Activated T-cell treated with anti-CD3 and anti-CD28 coated beads, Interleukin-2, amount 50 U/mL, for 48 hours (primary cell): ENCODE measurements around the gene GPR150.
"Not testable (repeated sequence)": the region's sequence is repeated elsewhere in the genome, so short reads cannot be mapped to it uniquely, and the experiment has no call there.

Source experiments
- DNase-seq, 2 experiments: peaks; one replicate each; pipeline ENCODE4 v3.0.0-alpha.2; 2020

The GPR150 gene

DNA sequence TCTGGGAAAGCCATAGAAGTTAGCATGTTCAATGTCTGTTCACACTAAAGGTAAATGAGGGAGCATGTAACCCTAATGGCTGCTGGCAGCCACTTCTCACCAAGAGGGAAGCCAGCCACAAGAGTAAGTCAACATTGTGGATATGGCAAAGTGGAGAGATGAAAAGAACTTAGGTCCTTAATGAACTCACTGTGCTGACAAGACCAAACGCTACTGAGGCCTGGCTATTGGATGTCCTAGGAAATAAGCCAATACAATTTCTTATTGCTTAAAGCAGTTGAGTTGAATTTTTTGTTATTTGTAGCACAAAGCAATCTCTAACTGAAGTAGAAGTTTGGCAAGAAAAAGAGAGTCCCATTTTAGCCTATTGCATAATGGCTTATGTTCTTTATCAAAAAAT is 6.8 kb downstream of the GPR150 start:
- no peak for DNase-seq

DNA sequence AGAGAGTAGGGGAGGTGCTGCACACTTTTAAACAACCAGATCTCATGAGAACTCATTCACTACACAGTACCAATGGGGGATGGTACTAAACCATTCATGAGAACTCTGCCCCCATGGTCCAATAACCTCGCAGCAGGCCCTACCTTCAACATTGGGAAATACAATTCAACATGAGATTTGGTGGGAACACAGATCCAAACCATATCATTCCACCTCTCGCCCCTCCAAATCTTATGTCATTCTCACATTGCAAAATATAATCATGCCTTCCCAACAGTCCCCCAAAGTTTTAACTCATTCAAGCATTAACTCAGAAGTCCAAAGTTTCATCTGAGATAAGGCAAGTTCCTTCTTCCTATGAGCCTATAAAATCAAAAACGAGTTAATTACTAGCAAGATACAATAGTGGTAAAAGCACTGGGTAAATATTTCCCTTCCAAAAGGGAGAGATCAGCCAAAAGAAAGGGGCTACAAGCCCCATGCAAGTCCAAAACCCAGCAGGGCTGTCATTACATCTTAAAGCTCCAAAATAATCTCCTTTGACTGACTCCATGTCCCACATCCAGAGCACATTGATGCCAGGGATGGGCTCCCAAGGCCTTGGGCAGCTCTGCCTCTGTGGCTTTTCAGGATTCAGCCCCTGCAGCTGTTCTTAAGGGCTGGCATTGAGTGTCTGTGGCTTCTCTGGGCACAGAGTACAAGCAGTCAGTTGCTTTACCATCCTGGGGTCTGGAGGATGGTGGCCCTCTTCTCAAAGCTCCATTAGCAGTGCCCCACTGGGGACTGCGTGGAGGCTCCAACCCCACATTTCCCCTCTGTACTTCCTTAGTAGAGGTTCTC is 8.3 kb downstream of the GPR150 start:
- DNase-seq, result no peak

DNA sequence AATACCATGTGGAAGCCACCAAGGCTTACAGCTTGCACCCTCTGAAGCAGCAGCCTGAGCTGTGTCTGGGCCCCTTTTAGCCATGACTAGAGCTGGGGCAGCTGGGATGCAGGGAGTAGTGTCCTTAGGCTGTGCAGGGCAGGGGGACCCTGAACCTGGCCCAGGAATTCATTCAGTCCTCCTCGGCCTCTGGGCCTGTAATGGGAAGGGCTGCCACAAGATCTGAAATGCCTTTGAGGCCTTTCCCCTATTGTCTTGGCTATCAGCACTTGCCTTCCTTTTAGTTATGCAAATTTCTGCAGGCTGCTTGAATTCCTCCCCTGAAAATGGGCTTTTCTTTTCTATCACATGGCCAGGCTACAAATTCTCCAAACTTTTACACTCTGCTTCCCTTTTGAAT is 9.0 kb downstream of the GPR150 start:
- no peak for DNase-seq

DNA sequence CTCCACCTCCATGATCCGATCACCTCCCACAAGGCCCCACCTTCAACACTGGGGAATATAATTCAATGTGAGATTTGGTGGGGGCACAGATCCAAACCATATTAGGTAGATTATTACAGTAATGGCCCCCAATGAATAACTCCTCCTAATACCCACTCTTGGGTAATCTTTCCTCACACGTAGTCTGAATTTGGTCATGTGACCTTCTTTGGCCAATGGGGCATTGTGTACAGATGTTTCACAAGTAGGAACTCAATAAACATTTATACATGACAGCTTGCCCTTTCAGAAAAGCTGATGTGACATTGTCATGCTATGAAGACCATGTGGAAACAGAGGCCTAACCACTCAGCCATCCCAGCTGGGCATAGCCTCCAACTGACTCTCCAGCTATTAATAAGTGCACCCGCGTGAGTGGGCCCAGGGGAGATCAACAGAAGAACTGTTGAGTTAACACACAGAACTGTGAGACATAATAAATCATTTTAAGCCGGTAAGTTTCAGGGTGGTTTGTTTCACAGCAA is 10.6 kb downstream of the GPR150 start:
- DNase-seq, result no peak

DNA sequence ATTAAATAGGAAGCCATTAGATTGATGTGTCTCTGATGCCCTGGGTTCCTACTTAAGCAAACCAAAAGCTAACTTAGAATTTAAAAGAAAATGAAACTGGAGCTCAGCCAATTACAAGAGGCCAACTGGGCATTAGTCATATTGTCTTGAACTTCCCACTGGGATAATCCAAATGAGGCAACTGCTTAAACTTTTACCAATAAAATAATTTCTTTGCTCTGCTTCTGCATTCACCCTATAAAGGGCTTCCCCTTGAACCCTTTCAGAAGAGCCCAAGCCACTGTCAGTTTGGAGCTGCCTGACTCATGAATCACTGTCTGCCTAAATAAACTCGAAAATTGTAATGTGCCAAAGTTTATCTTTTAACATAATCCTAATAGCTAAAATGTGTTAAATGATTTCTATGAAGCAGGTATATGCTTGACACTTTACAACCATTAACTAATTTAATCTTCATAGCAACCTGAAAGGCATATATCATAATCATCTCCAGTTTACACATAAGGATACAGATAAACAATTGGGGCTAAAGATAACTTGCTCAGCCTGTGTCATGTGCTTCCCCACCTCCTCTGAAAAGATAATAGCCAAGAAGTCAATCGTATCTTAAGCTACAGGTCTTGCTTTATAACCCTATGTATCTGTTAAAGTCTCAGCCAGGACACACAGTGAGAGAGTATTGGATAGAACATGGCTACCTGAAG is 11.5 kb downstream of the GPR150 start:
- no peak for DNase-seq

DNA sequence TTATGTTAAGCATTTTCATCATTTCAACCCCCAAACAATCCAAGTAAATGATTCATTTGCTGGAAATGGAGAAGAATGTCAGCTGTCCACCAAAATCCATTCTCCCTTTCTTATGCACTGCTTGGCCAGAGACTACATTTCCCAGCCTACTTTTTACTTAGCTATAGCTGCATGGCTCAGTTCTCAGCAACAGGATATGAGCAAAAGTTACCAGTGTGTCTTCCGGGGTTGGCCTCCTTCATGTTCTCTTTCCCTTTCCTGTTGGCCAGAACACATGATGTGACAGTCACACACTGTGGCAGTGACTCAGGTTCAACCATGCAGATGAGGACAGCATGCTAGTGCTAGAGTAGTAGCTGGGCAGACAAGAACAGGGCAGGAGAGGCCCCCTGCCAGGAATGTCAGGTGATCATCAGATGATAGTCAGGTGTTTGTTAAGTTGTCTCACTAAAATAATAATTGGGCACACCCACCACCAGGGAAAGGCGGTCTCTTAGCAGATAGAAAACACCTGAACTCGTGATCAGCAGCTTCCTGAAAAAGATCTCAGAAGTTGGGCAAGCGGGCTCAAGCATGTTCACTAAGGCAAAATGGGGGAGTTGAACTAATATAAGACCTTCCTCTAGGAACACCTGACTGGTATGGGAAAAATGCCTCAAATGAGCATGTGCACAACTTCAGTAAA is 12.2 kb downstream of the GPR150 start:
- DNase-seq, result peak; percentile 75 to 80

DNA sequence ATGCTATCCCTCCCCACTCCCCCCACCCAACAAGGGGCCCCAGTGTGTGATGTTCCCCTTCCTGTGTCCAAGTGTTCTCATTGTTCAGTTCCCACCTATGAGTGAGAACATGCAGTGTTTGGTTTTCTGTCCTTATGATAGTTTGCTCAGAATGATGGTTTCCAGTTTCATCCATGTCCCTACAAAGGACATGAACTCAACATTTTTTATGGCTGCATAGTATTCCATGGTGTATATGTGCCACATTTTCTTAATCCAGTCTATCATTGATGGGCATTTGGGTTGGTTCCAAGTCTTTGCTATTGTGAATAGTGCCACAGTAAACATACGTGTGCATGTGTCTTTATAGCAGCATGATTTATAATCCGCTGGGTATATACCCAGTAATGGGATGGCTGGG is 13.1 kb downstream of the GPR150 start:
- not testable (repeated sequence) for DNase-seq

DNA sequence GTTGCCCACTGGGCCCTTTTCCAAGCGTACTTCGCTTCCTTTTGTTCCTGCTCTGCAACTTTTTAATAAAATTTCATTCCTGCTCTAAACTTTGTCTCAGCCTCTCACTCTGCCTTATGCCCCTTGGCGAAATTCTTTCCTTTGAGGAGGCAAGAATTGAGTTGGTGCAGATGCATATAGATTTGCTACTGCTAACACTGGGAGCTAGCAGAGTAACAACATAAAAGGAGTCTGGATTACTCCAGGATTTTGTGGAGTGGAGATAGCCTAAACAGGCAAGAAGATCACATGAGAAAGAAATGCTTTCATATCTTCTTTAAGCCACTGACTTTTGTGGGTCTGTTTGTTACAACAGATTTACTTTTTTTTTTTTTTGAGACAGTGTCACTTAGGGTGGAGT is 13.8 kb downstream of the GPR150 start:
- no peak for DNase-seq

DNA sequence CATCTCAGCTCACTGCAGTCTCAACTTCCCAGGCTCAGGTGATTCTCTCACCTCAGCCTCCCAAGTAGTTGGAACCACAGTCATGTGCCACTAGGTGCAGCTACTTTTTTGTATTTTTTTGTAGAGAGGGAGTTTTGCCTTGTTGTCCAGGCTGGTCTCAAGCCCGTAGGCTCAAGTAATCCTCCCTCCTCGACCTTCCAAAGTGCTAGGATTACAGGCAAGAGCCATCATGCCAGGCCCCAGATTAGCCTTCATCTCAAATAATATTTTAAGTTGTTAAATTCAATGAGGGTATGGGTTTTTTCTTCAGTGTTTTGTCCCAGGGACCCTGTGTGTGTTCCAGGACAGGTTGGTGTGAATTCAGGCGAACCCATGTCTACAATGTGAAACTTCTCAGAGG is 14.2 kb downstream of the GPR150 start:
- DNase-seq, result no peak

DNA sequence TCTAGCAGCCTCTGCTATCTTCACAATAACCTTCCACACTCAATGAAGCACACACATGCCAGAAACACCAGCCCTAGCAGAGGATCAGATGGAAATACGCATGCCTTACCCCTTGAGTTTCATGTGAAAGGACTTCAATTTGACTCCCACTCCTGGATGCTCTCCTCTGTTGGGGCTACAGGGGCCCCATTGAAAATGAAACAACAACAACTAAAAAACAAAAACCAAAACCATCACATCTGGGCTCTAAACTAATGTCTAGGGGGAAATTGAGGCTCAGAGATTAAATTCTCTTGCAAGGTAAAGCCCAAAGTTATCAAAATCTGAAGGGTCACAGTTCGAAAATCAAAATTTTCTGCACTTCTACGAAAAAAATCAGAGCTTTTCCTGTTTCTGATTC is 18.7 kb downstream of the GPR150 start:
- no peak for DNase-seq

DNA sequence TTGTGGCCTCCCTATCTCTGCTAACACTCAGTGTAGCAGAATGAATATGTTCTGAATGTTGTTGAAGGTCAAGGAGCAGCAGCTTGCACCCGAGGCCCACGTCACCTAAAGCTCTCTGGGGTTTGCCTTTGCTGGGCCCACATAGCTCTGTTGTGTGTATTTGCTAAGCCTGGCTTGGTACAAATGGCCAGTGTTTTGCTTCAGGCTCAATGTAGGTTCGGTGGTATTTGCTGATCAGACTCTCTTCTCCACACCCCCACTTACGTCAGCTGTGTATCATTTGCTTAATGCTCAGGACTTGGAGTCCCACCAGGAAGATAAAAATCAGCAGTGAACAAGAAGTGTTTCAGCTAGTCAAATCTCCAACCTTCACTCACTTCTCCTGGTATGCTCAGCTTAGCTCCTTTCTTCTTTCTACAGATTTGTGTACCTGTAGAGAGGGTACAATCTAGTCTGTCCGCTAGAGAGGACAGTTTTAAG is 21.9 kb downstream of the GPR150 start:
- DNase-seq, result no peak

DNA sequence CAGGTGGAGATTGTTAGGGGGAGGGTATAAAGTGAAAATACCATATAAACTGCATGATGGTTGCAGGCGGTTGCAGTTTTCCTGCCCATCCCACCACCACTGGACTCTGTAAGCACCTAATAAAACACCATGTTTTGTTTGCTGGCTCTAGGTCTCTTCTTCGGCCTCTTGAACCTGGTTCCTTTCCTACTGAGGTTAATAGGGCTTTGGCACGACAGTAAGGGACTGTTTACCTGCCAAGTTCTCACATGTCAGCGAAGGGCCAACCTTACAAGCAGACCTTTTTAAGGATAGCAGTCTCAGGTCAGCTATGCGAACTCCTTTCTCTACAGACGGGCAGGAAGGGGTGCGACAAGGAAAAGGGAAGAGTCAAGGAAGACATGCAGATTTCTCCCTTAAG is 23.3 kb downstream of the GPR150 start:
- no peak for DNase-seq

DNA sequence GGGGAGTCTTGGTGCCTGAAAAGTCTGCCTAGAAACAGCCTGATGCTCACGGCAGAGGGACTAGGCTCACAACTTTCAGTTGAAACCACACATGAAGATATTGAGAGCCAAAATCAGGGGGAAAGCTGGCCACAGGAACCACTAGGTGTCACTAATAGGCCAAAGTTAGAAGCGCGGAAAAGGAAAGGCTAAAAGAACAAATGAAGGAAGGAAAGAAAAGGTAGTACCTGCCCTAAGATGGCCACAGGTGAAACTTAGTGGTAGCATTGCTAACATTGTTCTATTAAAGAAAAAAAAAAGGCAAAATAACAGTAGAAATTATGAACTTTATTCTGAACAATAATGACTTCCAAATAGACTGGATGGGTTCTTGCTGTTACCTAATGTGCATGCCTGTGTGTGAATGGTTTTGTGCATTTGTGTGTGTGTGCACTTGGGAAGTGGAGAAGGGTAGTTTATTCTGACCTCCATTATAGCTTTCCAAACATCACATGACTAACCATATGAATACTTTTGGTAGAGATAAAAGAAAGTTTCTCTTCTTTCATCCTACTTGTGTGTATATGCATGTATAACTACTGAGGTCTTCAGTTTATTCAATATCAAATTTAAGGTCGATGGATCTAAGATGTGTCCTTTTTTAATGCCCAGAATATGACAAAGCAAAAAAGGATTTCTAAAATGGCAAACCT is 24.6 kb downstream of the GPR150 start:
- DNase-seq, result peak; percentile 59 to 62

DNA sequence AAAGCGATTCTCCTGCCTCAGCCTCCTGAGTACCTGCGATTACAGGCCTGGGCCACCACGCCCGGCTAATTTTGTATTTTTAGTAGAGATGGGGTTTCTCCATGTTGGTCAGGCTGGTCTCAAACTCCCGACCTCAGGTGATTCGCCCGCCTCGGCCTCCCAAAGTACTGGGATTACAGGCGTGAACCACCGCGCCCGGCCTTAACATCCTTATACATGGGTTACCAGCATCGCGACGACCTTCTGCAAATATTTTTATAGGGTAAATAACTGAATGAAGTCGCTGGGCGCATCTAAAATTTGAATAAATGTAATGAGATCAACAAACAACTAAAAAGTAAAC is 26.3 kb downstream of the GPR150 start:
- DNase-seq, result not testable (repeated sequence)

DNA sequence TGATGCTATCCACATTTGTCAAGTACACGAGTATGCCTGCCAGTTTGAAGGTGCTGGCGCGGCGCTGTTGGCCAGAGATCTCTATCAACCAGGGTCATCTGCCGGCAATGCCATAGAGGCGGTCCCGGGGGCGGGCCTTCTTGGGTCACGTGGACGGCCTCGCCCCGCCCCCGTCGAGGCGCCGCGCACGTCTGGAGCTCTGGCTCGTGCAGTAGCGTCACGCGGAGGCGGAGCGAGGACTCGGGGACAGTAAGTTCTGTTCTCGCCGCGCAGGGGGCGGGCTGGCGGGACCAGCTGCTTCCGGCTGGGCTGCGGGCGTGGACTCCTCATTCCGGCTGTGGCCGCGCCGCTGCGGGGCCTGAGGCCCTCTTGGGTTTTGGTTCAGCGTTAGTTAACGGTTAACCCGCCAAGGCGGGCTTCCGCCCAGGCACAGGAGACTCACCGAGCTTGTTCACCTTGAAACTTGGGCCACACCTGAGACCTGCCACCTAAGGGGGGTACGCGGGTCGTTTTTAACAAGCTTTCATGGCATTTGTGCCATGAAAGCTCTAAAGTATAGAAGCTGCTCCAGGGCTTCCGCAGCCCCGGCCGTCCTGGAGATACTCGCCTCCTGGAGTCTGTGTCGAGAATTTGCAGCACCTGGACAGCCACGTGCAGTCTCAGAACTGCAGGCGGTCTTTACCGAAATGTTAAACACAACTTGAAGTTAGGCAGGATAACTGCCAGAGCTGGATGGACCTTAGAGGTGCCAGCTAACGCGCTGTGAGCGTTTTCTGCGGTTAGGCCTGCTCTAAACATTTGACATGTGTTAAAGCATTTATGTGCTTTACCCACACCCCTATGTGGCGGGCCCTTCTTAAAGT is 26.9 kb downstream of the GPR150 start, which contains the start of gene RFESD:
TSS of gene RFESD (plus strand) at position 209 of the 863 bp plus-strand sequence. CDS start 5,495 bp downstream, outside the sequence.
- DNase-seq, result peak; percentile 97

DNA sequence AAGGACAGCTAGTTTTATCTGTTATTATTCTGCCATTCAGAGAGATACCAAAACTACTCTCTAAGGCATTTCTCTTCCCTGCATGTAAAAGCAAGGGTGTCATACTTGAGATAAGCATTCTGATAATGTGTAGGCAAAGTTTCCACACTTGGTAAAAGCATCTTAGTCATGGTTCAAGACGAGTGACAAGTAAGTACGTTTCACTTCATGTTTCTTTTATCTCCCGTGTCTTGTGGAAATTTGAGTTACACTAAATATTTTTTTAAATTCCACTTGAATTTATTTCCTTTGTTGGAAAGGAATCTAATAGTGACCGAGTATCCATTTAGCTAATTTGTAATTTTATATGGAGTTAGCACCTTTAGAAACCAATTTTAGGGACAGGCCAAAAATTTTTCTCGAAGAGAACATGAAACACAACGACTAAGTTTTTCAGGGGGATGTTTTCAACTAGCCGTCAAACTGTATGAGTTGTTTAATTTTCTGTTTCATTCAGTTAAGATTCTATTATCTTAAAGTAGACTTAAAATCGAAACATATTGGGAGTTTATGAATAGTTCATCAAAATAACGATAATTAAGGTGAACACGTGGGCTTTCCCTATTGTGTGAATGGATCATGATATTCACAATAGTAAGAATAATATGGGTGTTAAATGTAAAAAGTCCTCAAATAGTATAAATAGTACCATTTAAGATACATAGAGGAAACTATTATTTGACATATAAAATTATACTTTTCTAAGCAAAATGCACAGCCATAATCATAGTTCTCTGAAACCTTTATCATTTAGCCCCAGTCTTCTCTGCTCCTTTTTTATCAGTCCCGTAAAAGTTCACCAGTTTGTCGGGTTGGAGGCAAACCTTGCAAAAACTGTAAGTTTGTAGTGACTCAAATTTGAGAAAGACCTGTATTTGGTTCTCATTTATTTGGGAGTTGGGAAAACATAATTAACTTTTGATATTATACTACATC is 28.3 kb downstream of the GPR150 start:
- no peak for DNase-seq

DNA sequence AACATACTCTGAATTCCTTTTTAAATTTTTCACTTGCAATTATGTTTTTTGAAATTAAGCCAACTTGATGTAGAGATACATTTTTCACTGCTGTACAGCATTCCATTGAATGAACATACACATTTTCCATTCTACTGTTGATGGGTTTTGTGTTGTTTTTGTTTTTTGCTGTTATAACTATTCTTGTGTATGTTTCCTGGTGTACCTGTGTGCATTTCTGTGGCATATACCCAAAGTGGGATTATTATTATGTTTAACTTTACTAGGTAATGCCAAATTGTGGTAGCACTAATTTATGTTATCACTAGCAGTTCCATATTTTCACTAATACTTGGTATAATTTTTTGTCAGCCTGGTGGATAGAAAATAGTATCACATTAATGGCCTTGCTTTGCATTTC is 29.4 kb downstream of the GPR150 start:
- no peak for DNase-seq

DNA sequence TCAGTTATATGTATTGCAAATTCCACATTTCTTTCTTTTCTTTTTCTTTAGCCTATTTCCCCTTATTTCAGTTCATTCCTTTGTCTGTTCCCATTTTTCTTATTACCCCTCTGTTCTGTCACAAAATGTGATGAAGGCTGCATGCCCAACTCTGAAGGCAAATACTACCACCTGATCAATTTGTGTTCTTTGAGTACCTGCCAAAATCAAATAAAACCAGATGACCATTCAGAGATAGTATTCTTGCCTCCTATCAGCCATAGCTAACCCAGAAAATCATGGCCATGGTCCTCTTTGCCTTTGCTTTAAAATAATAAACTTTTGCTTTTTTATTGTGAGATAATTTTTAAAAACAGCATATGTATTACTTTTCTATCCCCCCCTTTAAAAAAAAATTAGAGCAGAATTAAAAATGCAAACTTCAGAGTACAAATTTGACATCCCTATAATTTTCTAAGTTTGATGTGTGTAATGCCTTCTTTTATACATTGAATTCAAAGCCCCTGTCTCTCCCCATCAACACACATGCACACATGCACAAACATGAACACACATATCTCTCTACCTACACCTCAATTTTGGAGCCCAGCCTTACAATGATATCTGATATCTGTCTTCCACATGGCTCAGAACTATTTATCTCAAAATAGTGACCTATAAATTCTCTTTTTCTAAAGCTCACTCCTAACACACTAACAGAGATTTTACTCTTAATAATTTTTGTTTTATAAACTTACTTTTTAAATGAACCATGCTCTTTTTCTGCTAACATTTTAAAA is 30.1 kb downstream of the GPR150 start:
- DNase-seq, result no peak

DNA sequence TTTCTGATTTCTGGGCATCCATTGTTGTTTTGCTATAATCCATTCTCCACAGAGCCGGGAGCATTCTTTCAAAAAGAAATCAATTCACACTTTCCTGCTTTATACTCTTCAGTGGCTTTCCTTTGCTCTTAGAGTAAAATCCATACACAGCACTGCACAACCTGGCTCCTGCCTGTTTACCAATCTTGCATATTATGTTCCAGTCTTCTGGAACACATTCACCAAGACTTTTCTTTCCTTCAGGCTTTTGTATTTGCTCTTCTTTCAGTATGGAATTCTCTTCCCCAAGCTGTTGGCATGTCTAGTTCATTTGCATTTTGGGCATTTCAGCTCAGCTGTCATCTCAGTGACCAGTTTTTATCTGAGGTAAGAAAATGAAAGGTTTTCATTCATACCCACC is 33.0 kb downstream of the GPR150 start:
- no peak for DNase-seq

DNA sequence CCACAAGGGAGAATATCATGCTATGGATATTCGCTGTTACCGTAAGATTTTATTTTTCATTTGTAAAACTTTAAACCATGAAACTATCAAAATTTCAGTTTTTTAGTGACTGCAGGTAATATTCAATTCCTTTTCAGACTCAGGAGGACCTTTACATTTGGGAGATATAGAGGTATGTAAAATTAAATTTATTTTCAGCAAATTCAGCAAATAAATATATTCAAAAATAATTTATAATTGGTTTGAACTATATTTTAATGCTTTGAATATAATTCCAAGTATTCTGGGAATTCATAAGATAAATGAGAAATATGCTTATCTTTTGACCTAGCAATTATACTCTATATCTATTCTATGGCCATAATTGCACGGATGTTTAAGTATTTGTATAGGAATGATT is 34.3 kb downstream of the GPR150 start:
- DNase-seq, result no peak
